Measurements from ENCODE around the gene KLHL29. TPM values are rescaled to one million over a fixed set of nuclear protein-coding genes. Genes with fewer than 3 reads are reported as not detected.
"Not testable (repeated sequence)": the region's sequence is repeated elsewhere in the genome, so short reads cannot be mapped to it uniquely, and the experiment has no call there.

KLHL29 gene
- total and polyA plus RNA-seq, 5 donors, result 1.7 to 4.0 (median 2.0) TPM

GRCh38 chr2:23385748-23386338 lies 864 bp downstream of the KLHL29 start:
- ATAC-seq (peak; percentile 32 to 45), DNase-seq (peak; percentile 26 to 73 (median 62))
- peak overlapping the region; percentile 81 for H3K4me3 ChIP-seq (ENCODE audit: low read length)
- no peaks in the 10 kb centered on the region for H3K9me3 ChIP-seq (ENCODE audit: control insufficient read depth, low read length)
- WGBS, result 1% methylated on average over 63 of the region's 63 CpGs
- peaks cover 2% of the 10 kb centered on the region for H3K4me1 ChIP-seq (ENCODE audit: control insufficient read depth, insufficient read depth, low read length)
- no peaks in the 10 kb centered on the region for H3K27me3 ChIP-seq (ENCODE audit: control insufficient read depth, insufficient read depth)
- intact Hi-C loops (cut with DNase I), result no loop called here
- H3K27ac ChIP-seq (ENCODE audit: low read length), result no peak overlapping the region

DNA sequence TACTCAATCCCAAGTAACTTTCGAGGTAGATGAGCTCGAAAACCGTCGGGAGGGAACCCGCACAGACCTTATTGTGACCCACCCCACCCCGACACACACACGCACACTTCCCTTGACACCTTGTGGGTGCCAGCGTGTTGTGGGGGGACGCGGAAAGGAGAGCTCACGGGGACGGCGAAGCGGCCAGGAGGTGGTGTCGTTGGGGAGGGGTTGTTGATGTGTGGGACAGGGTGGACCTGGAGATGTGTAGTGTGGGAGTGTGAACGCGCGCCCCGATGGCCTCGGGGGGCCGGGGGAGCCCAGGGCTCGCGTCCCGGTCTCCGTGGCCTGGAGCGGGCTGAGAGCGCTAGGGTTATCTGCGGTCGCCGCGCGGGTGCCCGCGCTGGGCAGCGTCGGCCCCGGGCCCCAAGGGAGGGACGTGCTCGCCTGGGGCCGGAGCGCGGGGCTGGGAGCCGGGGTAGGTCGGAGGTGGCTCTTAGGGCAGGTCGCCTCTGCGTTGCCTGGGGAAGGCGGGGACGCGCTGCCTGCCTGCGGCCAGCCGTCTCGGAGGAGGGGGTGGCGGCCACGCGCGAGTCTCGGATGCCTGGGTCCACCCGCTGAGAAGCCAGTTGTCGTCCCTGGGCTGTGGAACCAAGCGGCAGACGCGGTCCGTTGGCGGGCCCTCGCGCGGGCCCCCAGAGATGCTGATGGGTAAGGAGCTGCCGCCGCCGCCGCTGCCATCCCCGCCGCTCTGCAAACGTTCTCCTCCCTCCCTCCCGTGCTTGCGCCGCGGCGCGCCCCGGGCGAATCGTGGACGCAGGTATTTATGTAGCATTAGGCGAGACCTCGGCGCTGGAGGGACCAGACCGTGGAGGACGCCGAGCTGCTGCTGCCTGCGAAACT lies 1.6 kb downstream of the KLHL29 start:
- no peaks in the 10 kb centered on the region for H3K9me3 ChIP-seq (ENCODE audit: control insufficient read depth, low read length)
- peak overlapping the region; percentile 81 for H3K4me3 ChIP-seq (ENCODE audit: low read length)
- DNase-seq, result peak in 2 of 3 donors; percentile 71 to 73
- peaks cover 2% of the 10 kb centered on the region for H3K4me1 ChIP-seq (ENCODE audit: control insufficient read depth, insufficient read depth, low read length)
- no peak overlapping the region for H3K27ac ChIP-seq (ENCODE audit: low read length)
- intact Hi-C loops (cut with DNase I), result no loop called here
- peak; percentile 18 to 44 for ATAC-seq
- WGBS, result 1% methylated on average over 91 of the region's 91 CpGs
- no peaks in the 10 kb centered on the region for H3K27me3 ChIP-seq (ENCODE audit: control insufficient read depth, insufficient read depth)

GRCh38 chr2:23387221-23387550 lies 2.2 kb downstream of the KLHL29 start:
- Histone ChIP-seq H3K9me3 (ENCODE audit: control insufficient read depth, low read length) (no peaks in the 10 kb centered on the region), H3K4me1 (ENCODE audit: control insufficient read depth, insufficient read depth, low read length) (peaks cover 2% of the 10 kb centered on the region), H3K27ac (ENCODE audit: low read length) (no peak overlapping the region), H3K4me3 (ENCODE audit: low read length) (peak overlapping the region; percentile 81), H3K27me3 (ENCODE audit: control insufficient read depth, insufficient read depth) (no peaks in the 10 kb centered on the region)
- 5% methylated on average over 9 of the region's 9 CpGs for WGBS
- intact Hi-C loops (cut with DNase I), result no loop called here
- DNase-seq (no peak), ATAC-seq (no peak)

GRCh38 chr2:23387845-23388244 lies 2.9 kb downstream of the KLHL29 start:
- Histone ChIP-seq H3K9me3 (ENCODE audit: control insufficient read depth, low read length) (no peaks in the 10 kb centered on the region), H3K4me1 (ENCODE audit: control insufficient read depth, insufficient read depth, low read length) (peaks cover 2% of the 10 kb centered on the region), H3K27ac (ENCODE audit: low read length) (no peak overlapping the region), H3K4me3 (ENCODE audit: low read length) (no peak overlapping the region), H3K27me3 (ENCODE audit: control insufficient read depth, insufficient read depth) (no peaks in the 10 kb centered on the region)
- ATAC-seq (no peak), DNase-seq (no peak)
- 70% methylated on average over 3 of the region's 3 CpGs for WGBS
- intact Hi-C loops (cut with DNase I), result no loop called here

DNA sequence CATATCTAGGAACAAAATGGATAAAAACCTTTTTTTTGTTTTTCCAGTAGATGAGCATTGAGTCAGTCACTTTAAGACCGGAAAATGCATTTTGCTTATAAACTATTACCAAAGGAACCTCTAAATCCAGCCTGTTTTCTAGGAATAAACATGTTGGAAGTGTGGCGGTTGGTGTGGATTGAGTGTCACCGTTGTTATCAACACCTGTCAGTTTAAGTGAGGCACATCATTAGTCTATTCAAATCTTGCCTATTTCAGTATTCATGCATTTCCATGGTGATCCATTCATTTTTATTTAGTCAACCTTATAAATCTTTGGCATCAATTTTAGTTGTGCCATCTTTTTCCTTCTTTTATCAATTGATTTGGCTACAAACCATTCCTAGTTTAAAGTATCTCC lies 3.3 kb downstream of the KLHL29 start:
- Histone ChIP-seq H3K4me1 (ENCODE audit: control insufficient read depth, insufficient read depth, low read length) (peaks cover 2% of the 10 kb centered on the region), H3K4me3 (ENCODE audit: low read length) (no peak overlapping the region), H3K27ac (ENCODE audit: low read length) (no peak overlapping the region), H3K9me3 (ENCODE audit: control insufficient read depth, low read length) (no peaks in the 10 kb centered on the region), H3K27me3 (ENCODE audit: control insufficient read depth, insufficient read depth) (no peaks in the 10 kb centered on the region)
- ATAC-seq, result no peak
- 82% methylated on average over 3 of the region's 3 CpGs for WGBS
- intact Hi-C loops (cut with DNase I), result no loop called here
- no peak for DNase-seq

DNA sequence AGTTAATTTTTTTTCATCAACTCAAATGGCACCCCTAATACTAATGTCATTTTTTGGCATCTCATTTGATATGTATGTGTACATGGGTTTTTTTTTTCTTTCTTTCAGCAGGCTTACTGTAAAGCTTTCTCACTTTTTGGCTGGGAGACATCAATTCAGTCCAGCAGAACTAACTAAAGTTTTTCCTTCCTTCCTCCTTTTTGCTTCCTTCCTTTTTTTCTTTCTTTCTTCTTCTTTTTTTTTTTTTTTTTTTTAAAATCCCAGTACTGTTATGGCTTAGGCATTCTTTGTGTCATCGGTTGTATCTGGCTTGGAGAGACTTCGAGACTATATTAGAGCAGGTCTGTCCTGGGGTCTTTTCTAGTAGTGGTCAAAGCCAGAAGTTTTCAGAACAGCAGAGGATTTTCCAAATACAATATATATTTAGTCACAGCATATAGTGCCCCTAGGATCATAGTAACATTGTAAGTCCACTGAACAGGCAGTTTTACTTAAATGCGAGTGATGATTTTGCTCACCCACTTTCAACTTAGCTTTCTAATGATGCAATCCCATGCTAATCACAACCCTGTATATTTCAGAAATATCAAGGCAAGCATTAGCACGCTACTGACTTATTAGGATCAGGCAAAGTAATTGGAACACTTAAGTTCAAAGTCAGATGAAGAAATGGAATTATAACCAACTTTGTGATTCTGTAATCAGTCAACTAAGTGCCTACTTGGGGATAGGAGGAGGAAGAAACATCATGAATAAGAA lies 4.0 kb downstream of the KLHL29 start:
- no peak for ATAC-seq
- WGBS, result 95% methylated on average over 4 of the region's 4 CpGs

DNA sequence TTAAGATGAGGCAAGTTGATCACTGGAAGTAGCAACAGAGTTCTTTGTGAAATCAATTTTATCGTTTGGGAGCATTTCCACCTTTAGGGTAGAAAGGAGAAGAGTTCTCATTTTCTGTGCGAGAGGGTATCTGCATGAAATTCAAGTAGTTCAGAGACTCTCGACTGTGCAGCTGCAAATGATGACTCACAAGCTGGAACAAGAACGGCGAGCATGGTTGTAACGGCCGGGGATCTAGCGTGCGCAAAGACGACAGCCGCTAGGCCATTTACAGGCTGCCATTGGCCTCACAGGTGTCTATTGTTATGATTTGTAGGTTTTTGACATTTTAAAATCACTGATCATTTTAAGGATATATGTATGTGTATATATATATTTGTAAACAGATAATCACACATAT lies 5.2 kb downstream of the KLHL29 start:
- DNase-seq (no peak), ATAC-seq (no peak)
- Histone ChIP-seq H3K9me3 (ENCODE audit: control insufficient read depth, low read length) (no peaks in the 10 kb centered on the region), H3K27me3 (ENCODE audit: control insufficient read depth, insufficient read depth) (no peaks in the 10 kb centered on the region), H3K4me1 (ENCODE audit: control insufficient read depth, insufficient read depth, low read length) (peaks cover 2% of the 10 kb centered on the region), H3K4me3 (ENCODE audit: low read length) (no peak overlapping the region), H3K27ac (ENCODE audit: low read length) (no peak overlapping the region)
- WGBS, result 82% methylated on average over 11 of the region's 11 CpGs
- intact Hi-C loops (cut with DNase I), result no loop called here

More for the DNA sequence above, 4.0 kb downstream of the KLHL29 start:
- Histone ChIP-seq H3K4me1 (ENCODE audit: control insufficient read depth, insufficient read depth, low read length) (peaks cover 2% of the 10 kb centered on the region), H3K4me3 (ENCODE audit: low read length) (no peak overlapping the region), H3K9me3 (ENCODE audit: control insufficient read depth, low read length) (no peaks in the 10 kb centered on the region), H3K27ac (ENCODE audit: low read length) (no peak overlapping the region), H3K27me3 (ENCODE audit: control insufficient read depth, insufficient read depth) (no peaks in the 10 kb centered on the region)
- intact Hi-C loops (cut with DNase I), result no loop called here
- DNase-seq, result no peak

DNA sequence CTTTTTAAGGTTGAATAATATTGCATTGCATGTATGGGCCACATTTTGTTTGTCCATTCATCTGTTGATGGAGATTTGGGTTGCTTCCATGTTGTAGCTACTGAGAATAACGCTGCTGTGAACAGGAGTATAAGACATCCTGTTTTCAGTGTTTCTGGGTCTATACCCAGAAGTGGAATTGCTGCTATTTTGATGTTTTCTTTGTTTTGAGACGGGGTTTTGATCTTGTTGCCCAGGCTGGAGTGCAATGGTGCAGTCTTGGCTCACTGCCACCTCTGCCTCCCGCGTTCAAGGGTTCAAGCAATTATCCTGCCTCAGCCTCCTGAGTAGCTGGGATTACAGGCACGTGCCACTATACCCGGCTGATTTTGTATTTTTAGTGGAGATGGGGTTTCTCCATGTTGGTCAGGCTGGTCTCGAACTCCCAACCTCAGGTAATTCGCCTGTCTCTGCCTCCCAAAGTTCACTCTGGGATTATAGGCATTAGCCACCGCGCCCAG lies 6.3 kb downstream of the KLHL29 start:
- H3K9me3 ChIP-seq (ENCODE audit: control insufficient read depth, low read length); H3K27me3 ChIP-seq (ENCODE audit: control insufficient read depth, insufficient read depth); H3K4me3 ChIP-seq (ENCODE audit: low read length); H3K27ac ChIP-seq (ENCODE audit: low read length); ATAC-seq; H3K4me1 ChIP-seq (ENCODE audit: control insufficient read depth, insufficient read depth, low read length); intact Hi-C loops (cut with DNase I): not testable (repeated sequence)
- WGBS, result 84% methylated on average over 10 of the region's 10 CpGs
- DNase-seq, result peak in 1 of 3 donors; percentile 17

DNA sequence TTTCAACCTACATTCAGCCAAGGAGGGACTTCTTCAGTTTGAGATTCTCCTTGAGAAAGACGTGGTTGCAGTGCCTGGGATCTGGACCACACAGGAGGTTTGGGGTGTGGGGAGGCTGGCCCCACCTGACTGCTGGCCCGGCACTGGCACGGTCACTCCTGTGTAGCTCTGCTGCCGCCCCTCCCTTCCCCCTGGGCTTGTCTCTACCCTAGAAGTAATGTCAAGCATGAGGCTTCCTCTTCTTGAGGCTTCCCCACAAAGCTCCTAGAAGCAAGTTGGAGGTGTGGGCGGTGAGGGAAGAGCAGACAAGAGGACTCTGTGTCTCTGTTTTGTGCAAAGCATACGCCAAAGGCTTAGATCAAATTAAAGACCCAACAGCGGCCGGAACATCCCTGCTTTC lies 8.7 kb downstream of the KLHL29 start:
- no peaks in the 10 kb centered on the region for H3K27me3 ChIP-seq (ENCODE audit: control insufficient read depth, insufficient read depth)
- intact Hi-C loops (cut with DNase I), result no loop called here

DNA sequence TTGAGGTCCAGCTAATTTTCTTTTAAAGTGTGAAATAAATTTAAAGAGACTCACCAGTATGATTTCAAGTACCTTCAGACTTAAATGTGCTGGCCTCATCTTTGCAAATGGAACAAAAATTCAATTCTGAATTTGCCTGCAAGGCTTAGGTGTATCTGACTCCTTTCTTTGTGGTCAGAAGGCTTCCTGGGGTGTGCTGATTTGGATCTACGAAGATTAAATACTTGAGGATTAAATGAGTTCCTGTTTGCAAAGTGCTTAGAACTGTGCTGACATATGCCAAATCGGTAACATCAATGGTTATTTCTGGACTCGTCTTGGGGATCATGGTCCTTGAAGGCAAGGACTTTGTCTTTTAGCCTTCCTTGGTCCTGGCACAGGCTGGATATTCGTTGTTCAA lies 9.7 kb downstream of the KLHL29 start:
- intact Hi-C loops (cut with DNase I), result no loop called here
- Histone ChIP-seq H3K27ac (ENCODE audit: low read length) (no peak overlapping the region), H3K4me3 (ENCODE audit: low read length) (no peak overlapping the region), H3K4me1 (ENCODE audit: control insufficient read depth, insufficient read depth, low read length) (no peaks in the 10 kb centered on the region), H3K27me3 (ENCODE audit: control insufficient read depth, insufficient read depth) (no peaks in the 10 kb centered on the region), H3K9me3 (ENCODE audit: control insufficient read depth, low read length) (no peaks in the 10 kb centered on the region)
- ATAC-seq, result no peak
- DNase-seq, result no peak
- WGBS, result 61% methylated on average over 4 of the region's 4 CpGs

More for the DNA sequence above, 8.7 kb downstream of the KLHL29 start:
- peak in 1 of 3 donors; percentile 33 for DNase-seq
- no peak overlapping the region for H3K27ac ChIP-seq (ENCODE audit: low read length)
- no peaks in the 10 kb centered on the region for H3K9me3 ChIP-seq (ENCODE audit: control insufficient read depth, low read length)
- H3K4me1 ChIP-seq (ENCODE audit: control insufficient read depth, insufficient read depth, low read length), result no peaks in the 10 kb centered on the region
- no peak for ATAC-seq
- 79% methylated on average over 8 of the region's 8 CpGs for WGBS
- H3K4me3 ChIP-seq (ENCODE audit: low read length), result no peak overlapping the region

GRCh38 chr2:23397478-23397877 lies 12.5 kb downstream of the KLHL29 start:
- Histone ChIP-seq H3K4me3 (ENCODE audit: low read length) (no peak overlapping the region), H3K4me1 (ENCODE audit: control insufficient read depth, insufficient read depth, low read length) (no peaks in the 10 kb centered on the region), H3K27me3 (ENCODE audit: control insufficient read depth, insufficient read depth) (no peaks in the 10 kb centered on the region), H3K27ac (ENCODE audit: low read length) (no peak overlapping the region), H3K9me3 (ENCODE audit: control insufficient read depth, low read length) (no peaks in the 10 kb centered on the region)
- DNase-seq (no peak), ATAC-seq (no peak)
- WGBS, result 72% methylated on average over 4 of the region's 4 CpGs
- intact Hi-C loops (cut with DNase I), result no loop called here
